ENCODE results near the gene AEBP1. TPM values are rescaled to one million over a fixed set of nuclear protein-coding genes. Genes with fewer than 3 reads are reported as not detected.
A peak's percentile ranks its signal among the peaks of the same experiment; 100 is the strongest.

AEBP1 gene
- total and polyA plus RNA-seq, 3 donors from 2014 or later: 74.5 to 168 (median 102) TPM

- H3K4me1 ChIP-seq: no peaks in the 10 kb centered on the region
- TF ChIP-seq CTCF (IDR thresholded peaks at IDR 0.05) (no peak), POLR2A (IDR thresholded peaks at IDR 0.05) (no peak)
- H3K27ac ChIP-seq: no peak overlapping the region
- intact Hi-C loops (cut with DNase I; ENCODE audit: low total_unique reads): no loop called here
- no peak overlapping the region for H3K4me3 ChIP-seq
- DNase-seq: peak; percentile 52
- H3K27me3 ChIP-seq: no peaks in the 10 kb centered on the region
- no peaks in the 10 kb centered on the region for H3K9me3 ChIP-seq
- 75 to 88% methylated on average over 12 to 26 of the region's 26 CpGs for WGBS, 2 donors
- no peaks in the 10 kb centered on the region for H3K36me3 ChIP-seq (ENCODE audit: low read depth, missing control alignments)
Measured at GRCh38 chr7:44073664-44074348, 30.3 kb upstream of the AEBP1 start.

GRCh38 chr7:44074349-44074695 lies 29.8 kb upstream of the AEBP1 start:
- H3K4me1 ChIP-seq: no peaks in the 10 kb centered on the region
- TF ChIP-seq POLR2A (IDR thresholded peaks at IDR 0.05) (no peak), CTCF (IDR thresholded peaks at IDR 0.05) (no peak)
- H3K4me3 ChIP-seq: no peak overlapping the region
- intact Hi-C loops (cut with DNase I; ENCODE audit: low total_unique reads): no loop called here
- no peaks in the 10 kb centered on the region for H3K36me3 ChIP-seq (ENCODE audit: low read depth, missing control alignments)
- H3K9me3 ChIP-seq: no peaks in the 10 kb centered on the region
- H3K27me3 ChIP-seq: no peaks in the 10 kb centered on the region
- no peak overlapping the region for H3K27ac ChIP-seq
- no peak for DNase-seq
- WGBS, 2 donors: 82 to 86% methylated on average over 2 to 13 of the region's 13 CpGs

- no peaks in the 10 kb centered on the region for H3K36me3 ChIP-seq (ENCODE audit: low read depth, missing control alignments)
- 87 to 90% methylated on average over 17 of the region's 17 CpGs for WGBS, 2 donors
- H3K4me1 ChIP-seq: no peaks in the 10 kb centered on the region
- H3K4me3 ChIP-seq: no peak overlapping the region
- intact Hi-C loops (cut with DNase I; ENCODE audit: low total_unique reads): no loop called here
- no peaks in the 10 kb centered on the region for H3K27me3 ChIP-seq
- no peak for DNase-seq
- no peak for TF ChIP-seq POLR2A (IDR thresholded peaks at IDR 0.05)
- TF ChIP-seq CTCF (IDR thresholded peaks at IDR 0.05): no peak
- H3K9me3 ChIP-seq: no peaks in the 10 kb centered on the region
- H3K27ac ChIP-seq: no peak overlapping the region
Measured at GRCh38 chr7:44075296-44076075, 28.7 kb upstream of the AEBP1 start.

- no peak for DNase-seq
- TF ChIP-seq POLR2A (IDR thresholded peaks at IDR 0.05) (no peak), CTCF (IDR thresholded peaks at IDR 0.05) (no peak)
- no peaks in the 10 kb centered on the region for H3K9me3 ChIP-seq
- 92 to 93% methylated on average over 4 to 20 of the region's 20 CpGs for WGBS, 2 donors
- no peaks in the 10 kb centered on the region for H3K27me3 ChIP-seq
- intact Hi-C loops (cut with DNase I; ENCODE audit: low total_unique reads): no loop called here
- H3K4me3 ChIP-seq: no peak overlapping the region
- H3K36me3 ChIP-seq (ENCODE audit: low read depth, missing control alignments): no peaks in the 10 kb centered on the region
- H3K27ac ChIP-seq: no peak overlapping the region
- H3K4me1 ChIP-seq: peaks cover 4% of the 10 kb centered on the region
Measured at GRCh38 chr7:44076101-44076895, 27.8 kb upstream of the AEBP1 start.

Measured in testis (tissue), 3 donors.